ENCODE measurements around the gene MSRB3. TPM values are rescaled to one million over a fixed set of nuclear protein-coding genes. Genes with fewer than 3 reads are reported as not detected.

MSRB3 gene
- total RNA-seq, 1 experiment from 2014 or later, result 5.9 TPM

DNA sequence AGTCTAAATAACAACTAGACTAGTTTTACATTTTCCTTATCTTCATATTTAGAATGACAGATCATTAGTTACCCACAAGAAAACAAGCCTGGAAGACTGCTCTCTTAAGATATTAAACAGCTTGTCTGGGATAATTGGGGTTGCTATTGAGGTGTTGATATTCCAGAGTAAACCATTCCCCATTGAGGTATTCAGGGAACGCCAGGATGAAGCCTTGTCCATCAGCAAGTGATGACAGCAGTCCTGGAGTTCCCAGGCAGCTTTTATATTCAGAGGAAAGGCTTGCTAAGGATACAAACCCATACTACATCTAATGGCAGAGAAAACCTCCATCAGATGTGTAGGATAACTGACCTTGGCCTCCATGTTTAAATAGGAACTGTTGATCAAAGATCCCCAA, 168.4 kb downstream of the MSRB3 start:
- Histone ChIP-seq H2AFZ (ENCODE audit: low read length) (no peak overlapping the region), H3F3A (ENCODE audit: low read length, unreplicated experiment) (no peaks in the 10 kb centered on the region), H3K4me1 (ENCODE audit: insufficient read depth, low read length) (peaks cover 17% of the 10 kb centered on the region), H3K27me3 (ENCODE audit: low read length) (no peaks in the 10 kb centered on the region), H3K27ac (ENCODE audit: low read length) (no peak overlapping the region), H3K79me2 (ENCODE audit: low read length) (no peaks in the 10 kb centered on the region), H3K4me3 (ENCODE audit: low read length) (no peak overlapping the region), H3K4me2 (ENCODE audit: low read length) (no peak overlapping the region), H3K9ac (ENCODE audit: low read length) (no peak overlapping the region), H3K9me3 (ENCODE audit: low read length) (no peaks in the 10 kb centered on the region), H3K9me2 (replicated peaks; ENCODE audit: low read length) (no peaks in the 10 kb centered on the region), H4K20me1 (ENCODE audit: low read length) (no peaks in the 10 kb centered on the region), H3K36me3 (ENCODE audit: low read depth, low read length) (no peaks in the 10 kb centered on the region)
- intact Hi-C loops (cut with micrococcal nuclease), result no loop called here
- BruUV-seq (replicated peaks), result no TSS peak
- TF ChIP-seq EZH2phosphoT487 (IDR thresholded peaks at IDR 0.05; ENCODE audit: borderline replicate concordance, low read length), result no peak
- TF ChIP-seq, protein P1, sequence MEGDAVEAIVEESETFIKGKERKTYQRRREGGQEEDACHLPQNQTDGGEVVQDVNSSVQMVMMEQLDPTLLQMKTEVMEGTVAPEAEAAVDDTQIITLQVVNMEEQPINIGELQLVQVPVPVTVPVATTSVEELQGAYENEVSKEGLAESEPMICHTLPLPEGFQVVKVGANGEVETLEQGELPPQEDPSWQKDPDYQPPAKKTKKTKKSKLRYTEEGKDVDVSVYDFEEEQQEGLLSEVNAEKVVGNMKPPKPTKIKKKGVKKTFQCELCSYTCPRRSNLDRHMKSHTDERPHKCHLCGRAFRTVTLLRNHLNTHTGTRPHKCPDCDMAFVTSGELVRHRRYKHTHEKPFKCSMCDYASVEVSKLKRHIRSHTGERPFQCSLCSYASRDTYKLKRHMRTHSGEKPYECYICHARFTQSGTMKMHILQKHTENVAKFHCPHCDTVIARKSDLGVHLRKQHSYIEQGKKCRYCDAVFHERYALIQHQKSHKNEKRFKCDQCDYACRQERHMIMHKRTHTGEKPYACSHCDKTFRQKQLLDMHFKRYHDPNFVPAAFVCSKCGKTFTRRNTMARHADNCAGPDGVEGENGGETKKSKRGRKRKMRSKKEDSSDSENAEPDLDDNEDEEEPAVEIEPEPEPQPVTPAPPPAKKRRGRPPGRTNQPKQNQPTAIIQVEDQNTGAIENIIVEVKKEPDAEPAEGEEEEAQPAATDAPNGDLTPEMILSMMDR (conservative IDR thresholded peaks at IDR 0.05; ENCODE audit: low read depth, low read length), result no peak
- TF ChIP-seq EZH2 (IDR thresholded peaks at IDR 0.05; ENCODE audit: low read length, unreplicated experiment), result no peak
- DNase-seq (no peak), ATAC-seq (no peak)
- CTCF ChIA-PET, result no interaction called here
- POLR2A ChIA-PET (ENCODE audit: unreplicated experiment), result no interaction called here

DNA sequence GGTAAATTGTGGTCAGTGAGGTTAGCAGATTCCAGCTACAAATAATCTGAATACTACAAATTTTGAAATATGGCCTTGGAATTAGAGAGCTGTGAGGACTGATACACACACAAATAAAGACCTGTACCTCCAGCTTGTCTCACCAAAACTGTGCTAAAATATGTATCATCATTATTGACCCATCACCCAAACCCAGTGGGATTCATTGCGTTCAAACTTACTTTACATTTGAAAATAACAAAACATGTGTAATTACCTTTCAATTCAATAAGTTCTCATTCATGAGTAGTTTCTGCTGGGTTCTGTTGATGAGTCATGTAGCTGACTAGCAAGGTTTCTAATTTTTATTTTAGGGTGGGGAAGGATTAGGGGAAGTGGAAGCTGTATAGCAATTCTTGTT, 170.9 kb downstream of the MSRB3 start:
- H3K79me2 ChIP-seq (ENCODE audit: low read length), result no peaks in the 10 kb centered on the region
- BruUV-seq (replicated peaks), result no TSS peak
- no peaks in the 10 kb centered on the region for H3K9me2 ChIP-seq (replicated peaks; ENCODE audit: low read length)
- no peak overlapping the region for H3K9ac ChIP-seq (ENCODE audit: low read length)
- H3K36me3 ChIP-seq (ENCODE audit: low read depth, low read length), result no peaks in the 10 kb centered on the region
- H3K27me3 ChIP-seq (ENCODE audit: low read length), result no peaks in the 10 kb centered on the region
- H2AFZ ChIP-seq (ENCODE audit: low read length), result no peak overlapping the region
- CTCF ChIA-PET, result no interaction called here
- H3K4me2 ChIP-seq (ENCODE audit: low read length), result peak overlapping the region; percentile 33
- POLR2A ChIA-PET (ENCODE audit: unreplicated experiment), result interaction anchor here (0.7 kb wide), 1 partner anchor 347 kb away, joined by 6 read pairs; no protein-coding TSS in a partner anchor
- peak overlapping the region; percentile 64 for H3K27ac ChIP-seq (ENCODE audit: low read length)
- H3F3A ChIP-seq (ENCODE audit: low read length, unreplicated experiment), result no peaks in the 10 kb centered on the region
- ATAC-seq (peak; percentile 91), DNase-seq (peak; percentile 67)
- no peaks in the 10 kb centered on the region for H4K20me1 ChIP-seq (ENCODE audit: low read length)
- peaks cover 17% of the 10 kb centered on the region for H3K4me1 ChIP-seq (ENCODE audit: insufficient read depth, low read length)
- no peak overlapping the region for H3K4me3 ChIP-seq (ENCODE audit: low read length)
- no peaks in the 10 kb centered on the region for H3K9me3 ChIP-seq (ENCODE audit: low read length)
- intact Hi-C loops (cut with micrococcal nuclease), result no loop called here
- TF ChIP-seq, protein P1 (conservative IDR thresholded peaks at IDR 0.05; ENCODE audit: low read depth, low read length), result no peak
- no peak for TF ChIP-seq EZH2phosphoT487 (IDR thresholded peaks at IDR 0.05; ENCODE audit: borderline replicate concordance, low read length)
- no peak for TF ChIP-seq EZH2 (IDR thresholded peaks at IDR 0.05; ENCODE audit: low read length, unreplicated experiment)

DNA sequence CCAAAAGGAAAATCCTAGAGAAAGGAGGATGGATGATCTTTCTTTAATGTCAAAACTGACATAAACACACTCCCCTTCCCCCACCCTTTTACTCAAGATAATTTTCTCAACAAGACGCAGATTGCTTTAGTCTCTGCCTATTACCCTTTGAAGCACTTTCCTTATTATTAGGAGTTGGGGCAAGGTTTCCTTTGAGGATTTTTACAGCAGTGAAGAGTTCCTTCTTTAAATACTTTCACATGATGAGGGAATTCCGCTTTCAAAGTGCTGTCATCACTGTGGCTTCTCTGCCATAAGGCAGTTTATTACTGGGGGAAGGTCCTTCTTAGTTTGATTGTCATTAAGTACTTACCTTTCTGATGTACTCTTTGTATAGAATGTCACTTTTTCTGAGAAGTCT, 172.1 kb downstream of the MSRB3 start:
- ChIA-PET POLR2A (ENCODE audit: unreplicated experiment) (no interaction called here), CTCF (no interaction called here)
- no peak overlapping the region for H3K4me2 ChIP-seq (ENCODE audit: low read length)
- DNase-seq (no peak), ATAC-seq (no peak)
- no peaks in the 10 kb centered on the region for H3F3A ChIP-seq (ENCODE audit: low read length, unreplicated experiment)
- peaks cover 17% of the 10 kb centered on the region for H3K4me1 ChIP-seq (ENCODE audit: insufficient read depth, low read length)
- no peaks in the 10 kb centered on the region for H3K27me3 ChIP-seq (ENCODE audit: low read length)
- BruUV-seq (replicated peaks), result no TSS peak
- H3K27ac ChIP-seq (ENCODE audit: low read length), result no peak overlapping the region
- no peaks in the 10 kb centered on the region for H4K20me1 ChIP-seq (ENCODE audit: low read length)
- no peak overlapping the region for H3K4me3 ChIP-seq (ENCODE audit: low read length)
- no peaks in the 10 kb centered on the region for H3K9me3 ChIP-seq (ENCODE audit: low read length)
- H2AFZ ChIP-seq (ENCODE audit: low read length), result no peak overlapping the region
- H3K9me2 ChIP-seq (replicated peaks; ENCODE audit: low read length), result no peaks in the 10 kb centered on the region
- no peaks in the 10 kb centered on the region for H3K79me2 ChIP-seq (ENCODE audit: low read length)
- no peaks in the 10 kb centered on the region for H3K36me3 ChIP-seq (ENCODE audit: low read depth, low read length)
- no peak overlapping the region for H3K9ac ChIP-seq (ENCODE audit: low read length)
- TF ChIP-seq EZH2 (IDR thresholded peaks at IDR 0.05; ENCODE audit: low read length, unreplicated experiment) (no peak), EZH2phosphoT487 (IDR thresholded peaks at IDR 0.05; ENCODE audit: borderline replicate concordance, low read length) (no peak)
- TF ChIP-seq, protein P1 (conservative IDR thresholded peaks at IDR 0.05; ENCODE audit: low read depth, low read length), result no peak
- intact Hi-C loops (cut with micrococcal nuclease), result no loop called here

Data from PC-3 (cell line).